GM23248 (cell line): Measurements from ENCODE around the gene ZNF76. TPM values are rescaled to one million over a fixed set of nuclear protein-coding genes. Genes with fewer than 3 reads are reported as not detected.

Source experiments
- DNase-seq: peaks from one replicate; pipeline ENCODE4 v3.0.0-alpha.2; 2015
- H2AFZ ChIP-seq: fragments of 200-600 bp; sonication (generic); 2 replicates; pipeline ENCODE4 v1.6.1; 2016; ENCODE audit warnings: antibody characterized with exemption
- H3F3A ChIP-seq: fragments of 200-600 bp; sonication (generic); 2 replicates; pipeline ENCODE4 v1.6.1; 2016; ENCODE audit warnings: mild to moderate bottlenecking, antibody characterized with exemption, mixed run types; ENCODE audit not compliant: insufficient read depth
- H3K27ac ChIP-seq: fragments of 200-600 bp; sonication (generic); 2 replicates; pipeline ENCODE4 v1.5.1; 2016; ENCODE audit warnings: mild to moderate bottlenecking
- H3K27me3 ChIP-seq: fragments of 200-600 bp; sonication (generic); replicated peaks from 2 replicates; pipeline ENCODE4 v1.6.1; 2016; ENCODE audit warnings: mild to moderate bottlenecking; ENCODE audit not compliant: insufficient read depth
- H3K36me3 ChIP-seq: fragments of 200-600 bp; sonication (generic); 2 replicates; pipeline ENCODE4 v1.6.1; 2016; ENCODE audit warnings: low read depth, mild to moderate bottlenecking
- H3K4me1 ChIP-seq: fragments of 200-600 bp; sonication (generic); 2 replicates; pipeline ENCODE4 v1.6.1; 2016; ENCODE audit warnings: mild to moderate bottlenecking; ENCODE audit not compliant: insufficient read depth
- H3K4me2 ChIP-seq: fragments of 200-600 bp; sonication (generic); one replicate; pipeline ENCODE4 v1.6.1; 2016; ENCODE audit warnings: mild to moderate bottlenecking; ENCODE audit not compliant: unreplicated experiment
- H3K4me3 ChIP-seq: fragments of 200-600 bp; sonication (generic); 2 replicates; pipeline ENCODE4 v1.5.1; 2016; ENCODE audit warnings: mild to moderate bottlenecking
- H3K79me2 ChIP-seq: fragments of 200-600 bp; sonication (generic); 2 replicates; pipeline ENCODE4 v1.6.1; 2016; ENCODE audit warnings: mild to moderate bottlenecking; ENCODE audit not compliant: insufficient read depth
- H3K9ac ChIP-seq: fragments of 200-600 bp; sonication (generic); 2 replicates; pipeline ENCODE4 v1.6.1; 2016; ENCODE audit warnings: mild to moderate bottlenecking
- H3K9me2 ChIP-seq: fragments of 200-600 bp; sonication (generic); 2 replicates; pipeline ENCODE4 v1.6.1; 2016; ENCODE audit warnings: mixed run types, mild to moderate bottlenecking, moderate library complexity; ENCODE audit not compliant: insufficient read depth
- H3K9me3 ChIP-seq: fragments of 200-600 bp; sonication (generic); one replicate; pipeline ENCODE4 v1.6.1; 2017; ENCODE audit warnings: low read depth
- H4K20me1 ChIP-seq: fragments of 200-600 bp; sonication (generic); 2 replicates; pipeline ENCODE4 v1.6.0; 2016; ENCODE audit not compliant: insufficient read depth
- EZH2 ChIP-seq: fragments of 200-600 bp; sonication (generic); IDR thresholded peaks from 2 replicates; pipeline ENCODE4 v1.6.1; 2018; ENCODE audit warnings: antibody characterized with exemption, mild to moderate bottlenecking; ENCODE audit not compliant: insufficient read depth, poor library complexity, severe bottlenecking
- EZH2phosphoT487 ChIP-seq: fragments of 200-600 bp; sonication (generic); IDR thresholded peaks from 2 replicates; pipeline ENCODE4 v1.6.1; 2018; ENCODE audit warnings: antibody characterized with exemption, moderate library complexity, mild to moderate bottlenecking, low read depth; ENCODE audit not compliant: insufficient read depth
- WGBS, 2 experiments: methylation state at CpG; one replicate each; pipeline ENCODE4 v1.1.6; 2015 to 2017; ENCODE audit warnings: low lambda C conversion rate in 2 of 2, low coverage in 1 of 2; ENCODE audit errors: missing lambda C conversion rate in 2 of 2; 5-methylcytosine and 5-hydroxymethylcytosine counted together
- in situ Hi-C: fragments of 300-500 bp; cut with MboI; formaldehyde crosslinking; loops from 2 replicates; pipeline ENCODE4 v1.15.0; 2020
- polyA plus RNA-seq: library from polyadenylated mRNA; unstranded; fragments of >200 nt; fragmentation: Nextera tagmentation; extraction: Ambion mirVana; gene quantifications from 2 replicates; pipeline ENCODE4 v1.2.1, GENCODE V29; 2016
- total RNA-seq: library from RNA; depleted of rRNA; stranded (reverse); fragments of >200 nt; shearing (Covaris generic); gene quantifications from 2 replicates; pipeline ENCODE4 v1.2.3, GENCODE V29; 2014

ZNF76 gene
- total and polyA plus RNA-seq, 2 experiments from 2014 or later: 14.3 to 15.9 TPM

DNA sequence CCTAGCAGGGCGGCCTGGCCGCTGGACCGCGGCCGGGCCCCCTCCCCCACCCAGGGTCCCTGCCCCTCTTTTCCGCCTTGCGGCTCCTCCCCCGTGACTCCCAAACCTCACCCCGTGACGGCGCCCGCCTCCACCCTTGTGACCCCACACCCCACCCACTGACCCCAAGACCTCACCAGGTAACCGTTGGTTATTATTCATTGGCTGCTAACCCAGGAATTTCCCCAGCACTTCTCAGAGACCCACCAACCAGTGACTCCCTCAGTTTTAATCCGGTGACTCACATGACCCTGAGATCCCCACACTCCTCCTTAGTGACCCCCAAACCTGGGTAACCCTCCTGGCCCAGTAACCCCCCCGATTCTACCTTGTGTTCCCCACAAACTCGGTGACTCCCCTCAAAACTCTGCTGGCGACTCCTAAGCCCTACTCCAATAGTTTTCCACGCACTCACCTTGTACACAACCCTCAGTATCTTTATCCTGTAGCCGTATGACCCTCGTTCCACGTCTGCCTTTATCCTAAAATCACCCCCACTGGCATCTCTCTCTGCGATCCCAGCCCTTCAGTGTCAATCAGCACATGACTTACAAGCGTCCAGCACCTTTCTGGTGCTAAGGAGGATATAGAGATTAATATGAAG is 534 bp downstream of the ZNF76 start:
- no peaks in the 10 kb centered on the region for H4K20me1 ChIP-seq
- in situ Hi-C loops: no loop called here
- no peaks in the 10 kb centered on the region for H3K9me3 ChIP-seq
- H3K9ac ChIP-seq: peak overlapping the region; percentile 95
- H3K27me3 ChIP-seq: no peaks in the 10 kb centered on the region
- no peak for TF ChIP-seq EZH2
- TF ChIP-seq EZH2phosphoT487: no peak
- H3K27ac ChIP-seq: peak overlapping the region; percentile 89
- H2AFZ ChIP-seq: peak overlapping the region; percentile 73
- peaks cover 60% of the 10 kb centered on the region for H3K79me2 ChIP-seq
- no peaks in the 10 kb centered on the region for H3K9me2 ChIP-seq
- peak overlapping the region; percentile 97 for H3K4me2 ChIP-seq
- peaks cover 24% of the 10 kb centered on the region for H3K4me1 ChIP-seq
- no peaks in the 10 kb centered on the region for H3K36me3 ChIP-seq
- 4 to 6% methylated on average over 10 to 23 of the region's 23 CpGs for WGBS, 2 experiments
- peaks cover 23% of the 10 kb centered on the region; the same call in 1 of the 2 replicates for H3F3A ChIP-seq
- peak; percentile 46 for DNase-seq
- peak overlapping the region; percentile 89 for H3K4me3 ChIP-seq

DNA sequence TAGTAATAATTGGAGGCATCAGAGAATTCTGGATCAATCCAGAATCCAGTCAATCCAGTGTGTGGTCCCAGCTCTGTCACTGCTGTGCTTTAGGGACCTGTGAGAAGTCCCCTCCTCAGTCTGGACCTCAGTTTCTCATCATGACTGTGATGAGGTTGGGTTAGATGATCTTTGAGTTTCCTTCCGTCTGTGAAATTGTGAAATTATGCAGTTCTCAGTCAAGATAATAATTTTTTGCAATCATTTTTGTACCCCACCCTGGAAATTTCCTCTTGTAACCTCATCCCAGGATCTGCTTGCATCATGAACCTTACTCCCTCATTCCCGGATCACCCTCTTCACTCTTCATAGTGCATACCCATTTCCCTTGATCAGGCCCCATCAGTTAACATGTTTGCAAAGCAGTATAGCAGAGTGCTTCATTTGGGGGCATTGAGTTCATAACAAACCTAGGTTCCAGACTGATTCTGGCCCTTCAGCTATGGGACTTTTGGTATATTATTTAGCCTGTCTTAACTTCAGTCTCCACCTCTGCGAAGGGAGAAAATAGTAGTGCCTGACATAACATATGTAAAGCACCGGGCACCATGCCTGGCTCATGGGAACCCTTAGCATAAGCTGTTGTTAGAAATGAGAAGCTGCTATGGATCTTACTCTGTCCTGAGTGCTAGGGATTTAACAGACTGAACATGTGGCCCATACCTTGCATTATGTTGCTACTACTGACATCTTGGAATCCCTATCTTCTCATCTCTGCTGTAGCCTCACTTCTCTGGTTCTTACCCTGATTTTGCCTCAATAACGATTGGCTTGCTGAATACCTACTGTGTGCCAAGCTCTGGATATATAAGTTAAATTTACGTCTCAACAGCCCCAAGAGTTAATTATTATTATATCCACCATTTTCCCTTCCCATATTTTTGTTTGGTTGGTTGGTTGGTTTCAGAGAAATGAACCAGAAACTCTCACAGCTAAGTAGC is 1.3 kb downstream of the ZNF76 start:
- Histone ChIP-seq H3K9me3 (no peaks in the 10 kb centered on the region), H3K4me1 (peaks cover 24% of the 10 kb centered on the region), H4K20me1 (no peaks in the 10 kb centered on the region), H3K27ac (peak overlapping the region; percentile 89), H3F3A (peaks cover 23% of the 10 kb centered on the region; the same call in 1 of the 2 replicates), H3K79me2 (peaks cover 58% of the 10 kb centered on the region), H3K9me2 (no peaks in the 10 kb centered on the region), H3K4me3 (peak overlapping the region; percentile 89), H3K9ac (peak overlapping the region; percentile 95), H3K27me3 (no peaks in the 10 kb centered on the region), H2AFZ (peak overlapping the region; percentile 73), H3K4me2 (peak overlapping the region; percentile 97), H3K36me3 (no peaks in the 10 kb centered on the region)
- peak; percentile 42 for DNase-seq
- TF ChIP-seq EZH2 (no peak), EZH2phosphoT487 (no peak)
- in situ Hi-C loops: no loop called here
- 63% methylated on average over 6 of the region's 6 CpGs for WGBS, 2 experiments

DNA sequence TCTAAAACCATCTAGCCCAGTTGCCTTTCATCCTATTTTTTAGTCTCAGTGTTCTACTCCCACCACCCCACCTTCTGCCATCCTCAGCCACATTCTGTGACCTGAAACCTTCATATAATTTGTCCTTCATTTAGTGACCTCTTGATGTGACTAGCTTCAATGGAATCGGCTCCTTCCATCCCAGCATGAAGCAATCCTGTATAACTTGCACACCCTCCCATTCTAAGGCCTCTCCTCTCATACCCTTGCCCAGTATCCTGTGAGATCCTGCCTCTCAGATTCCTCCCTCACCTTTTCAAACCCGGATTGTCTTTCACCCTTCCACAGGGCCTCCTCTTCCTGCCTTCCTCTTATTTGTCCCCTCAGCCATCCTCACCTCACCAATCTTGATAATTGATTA is 3.1 kb downstream of the ZNF76 start:
- peak; percentile 60 for DNase-seq
- in situ Hi-C loops: no loop called here
- no peak overlapping the region for H3K9ac ChIP-seq
- no peaks in the 10 kb centered on the region for H3K9me2 ChIP-seq
- no peak overlapping the region for H3K4me2 ChIP-seq
- no peaks in the 10 kb centered on the region for H3K9me3 ChIP-seq
- no peak overlapping the region for H2AFZ ChIP-seq
- peaks cover 23% of the 10 kb centered on the region for H3K4me1 ChIP-seq
- H3F3A ChIP-seq: peaks cover 23% of the 10 kb centered on the region; the same call in 1 of the 2 replicates
- H3K27me3 ChIP-seq: no peaks in the 10 kb centered on the region
- TF ChIP-seq EZH2: no peak
- TF ChIP-seq EZH2phosphoT487: no peak
- H3K36me3 ChIP-seq: no peaks in the 10 kb centered on the region
- 29 to 53% methylated on average over 1 to 2 of the region's 2 CpGs for WGBS, 2 experiments
- no peak overlapping the region for H3K27ac ChIP-seq
- H4K20me1 ChIP-seq: no peaks in the 10 kb centered on the region
- peaks cover 49% of the 10 kb centered on the region for H3K79me2 ChIP-seq
- no peak overlapping the region for H3K4me3 ChIP-seq

DNA sequence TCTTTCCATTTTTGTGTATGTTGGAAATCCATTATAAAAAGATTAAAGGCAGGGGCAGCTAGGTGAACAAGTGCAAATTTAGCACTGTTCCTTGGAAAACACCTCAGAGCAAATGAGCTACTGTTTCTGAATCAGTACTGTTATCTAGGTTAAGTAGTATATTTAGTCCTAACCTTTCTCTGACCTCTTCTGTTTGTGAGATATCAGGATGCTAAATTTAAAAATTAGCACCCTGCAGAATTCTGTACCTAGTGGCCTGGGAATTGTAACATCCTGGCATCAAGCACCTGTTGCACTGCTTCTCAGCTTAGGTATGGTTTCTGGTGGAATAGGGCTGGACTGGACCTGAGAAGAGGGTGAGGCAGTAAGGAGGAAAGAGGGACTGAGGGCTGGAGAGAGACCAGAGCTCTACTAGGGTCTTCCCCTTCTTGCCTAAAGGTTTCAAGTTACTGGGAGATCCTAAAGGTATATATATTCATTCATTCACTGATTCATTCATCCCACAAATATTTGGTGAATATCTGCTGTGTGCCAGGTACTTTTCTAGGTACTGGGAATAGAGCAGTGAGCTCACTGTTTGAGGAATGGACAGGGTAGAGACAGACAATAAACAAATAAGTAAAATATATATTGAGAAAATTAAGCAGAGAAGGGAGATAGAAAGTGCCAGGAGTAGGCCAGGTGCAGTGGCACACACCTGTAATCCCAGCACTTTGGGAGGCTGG is 5.2 kb downstream of the ZNF76 start:
- Histone ChIP-seq H3K4me2 (no peak overlapping the region), H3F3A (peaks cover 18% of the 10 kb centered on the region; the same call in 1 of the 2 replicates), H3K9ac (no peak overlapping the region), H3K4me3 (no peak overlapping the region), H3K27me3 (no peaks in the 10 kb centered on the region), H3K79me2 (peaks cover 40% of the 10 kb centered on the region), H3K9me3 (no peaks in the 10 kb centered on the region), H3K27ac (no peak overlapping the region), H3K4me1 (peaks cover 14% of the 10 kb centered on the region), H3K9me2 (no peaks in the 10 kb centered on the region), H3K36me3 (no peaks in the 10 kb centered on the region), H2AFZ (no peak overlapping the region), H4K20me1 (no peaks in the 10 kb centered on the region)
- no peak for DNase-seq
- in situ Hi-C loops: no loop called here
- TF ChIP-seq EZH2 (no peak), EZH2phosphoT487 (no peak)
